ENCODE measurements around the gene ARL1. TPM values are rescaled to one million over a fixed set of nuclear protein-coding genes. Genes with fewer than 3 reads are reported as not detected.

The ARL1 gene
- polyA plus RNA-seq, 1 donor from 2014 or later, result 32.3 TPM

- Histone ChIP-seq H3F3A (ENCODE audit: insufficient read depth, low read length, poor library complexity, severe bottlenecking) (no peaks in the 10 kb centered on the region), H3K9me2 (ENCODE audit: insufficient read depth, low read length) (no peaks in the 10 kb centered on the region), H3K4me2 (ENCODE audit: low read length) (no peak overlapping the region), H4K20me1 (ENCODE audit: insufficient read depth) (no peaks in the 10 kb centered on the region), H3K4me3 (ENCODE audit: low read length) (no peak overlapping the region), H3K27me3 (ENCODE audit: insufficient read depth, low read depth, low read length) (no peaks in the 10 kb centered on the region), H3K9me3 (ENCODE audit: low read length) (no peaks in the 10 kb centered on the region), H3K79me2 (replicated peaks; ENCODE audit: insufficient read depth, low read length) (no peaks in the 10 kb centered on the region), H2AFZ (ENCODE audit: low read depth, low read length) (no peak overlapping the region), H3K36me3 (ENCODE audit: insufficient read depth, low read length) (no peaks in the 10 kb centered on the region), H3K9ac (ENCODE audit: low read length) (no peak overlapping the region), H3K27ac (ENCODE audit: low read length) (no peak overlapping the region)
- TF ChIP-seq POLR2AphosphoS5 (IDR thresholded peaks at IDR 0.05) (no peak), EZH2 (IDR thresholded peaks at IDR 0.05; ENCODE audit: borderline replicate concordance, insufficient read depth, low read length, poor library complexity, severe bottlenecking) (no peak), MXI1 (conservative IDR thresholded peaks at IDR 0.05; ENCODE audit: poor library complexity, severe bottlenecking) (no peak), SMC3 (conservative IDR thresholded peaks at IDR 0.05; ENCODE audit: poor library complexity) (no peak), TAF1 (IDR thresholded peaks at IDR 0.05; ENCODE audit: low read depth) (no peak), RAD21 (conservative IDR thresholded peaks at IDR 0.05) (no peak), EP300 (conservative IDR thresholded peaks at IDR 0.05; ENCODE audit: poor library complexity, severe bottlenecking) (no peak)
- TF ChIP-seq, protein P1, sequence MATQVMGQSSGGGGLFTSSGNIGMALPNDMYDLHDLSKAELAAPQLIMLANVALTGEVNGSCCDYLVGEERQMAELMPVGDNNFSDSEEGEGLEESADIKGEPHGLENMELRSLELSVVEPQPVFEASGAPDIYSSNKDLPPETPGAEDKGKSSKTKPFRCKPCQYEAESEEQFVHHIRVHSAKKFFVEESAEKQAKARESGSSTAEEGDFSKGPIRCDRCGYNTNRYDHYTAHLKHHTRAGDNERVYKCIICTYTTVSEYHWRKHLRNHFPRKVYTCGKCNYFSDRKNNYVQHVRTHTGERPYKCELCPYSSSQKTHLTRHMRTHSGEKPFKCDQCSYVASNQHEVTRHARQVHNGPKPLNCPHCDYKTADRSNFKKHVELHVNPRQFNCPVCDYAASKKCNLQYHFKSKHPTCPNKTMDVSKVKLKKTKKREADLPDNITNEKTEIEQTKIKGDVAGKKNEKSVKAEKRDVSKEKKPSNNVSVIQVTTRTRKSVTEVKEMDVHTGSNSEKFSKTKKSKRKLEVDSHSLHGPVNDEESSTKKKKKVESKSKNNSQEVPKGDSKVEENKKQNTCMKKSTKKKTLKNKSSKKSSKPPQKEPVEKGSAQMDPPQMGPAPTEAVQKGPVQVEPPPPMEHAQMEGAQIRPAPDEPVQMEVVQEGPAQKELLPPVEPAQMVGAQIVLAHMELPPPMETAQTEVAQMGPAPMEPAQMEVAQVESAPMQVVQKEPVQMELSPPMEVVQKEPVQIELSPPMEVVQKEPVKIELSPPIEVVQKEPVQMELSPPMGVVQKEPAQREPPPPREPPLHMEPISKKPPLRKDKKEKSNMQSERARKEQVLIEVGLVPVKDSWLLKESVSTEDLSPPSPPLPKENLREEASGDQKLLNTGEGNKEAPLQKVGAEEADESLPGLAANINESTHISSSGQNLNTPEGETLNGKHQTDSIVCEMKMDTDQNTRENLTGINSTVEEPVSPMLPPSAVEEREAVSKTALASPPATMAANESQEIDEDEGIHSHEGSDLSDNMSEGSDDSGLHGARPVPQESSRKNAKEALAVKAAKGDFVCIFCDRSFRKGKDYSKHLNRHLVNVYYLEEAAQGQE (IDR thresholded peaks at IDR 0.05; ENCODE audit: borderline replicate concordance), result no peak
- TF ChIP-seq, protein P2, sequence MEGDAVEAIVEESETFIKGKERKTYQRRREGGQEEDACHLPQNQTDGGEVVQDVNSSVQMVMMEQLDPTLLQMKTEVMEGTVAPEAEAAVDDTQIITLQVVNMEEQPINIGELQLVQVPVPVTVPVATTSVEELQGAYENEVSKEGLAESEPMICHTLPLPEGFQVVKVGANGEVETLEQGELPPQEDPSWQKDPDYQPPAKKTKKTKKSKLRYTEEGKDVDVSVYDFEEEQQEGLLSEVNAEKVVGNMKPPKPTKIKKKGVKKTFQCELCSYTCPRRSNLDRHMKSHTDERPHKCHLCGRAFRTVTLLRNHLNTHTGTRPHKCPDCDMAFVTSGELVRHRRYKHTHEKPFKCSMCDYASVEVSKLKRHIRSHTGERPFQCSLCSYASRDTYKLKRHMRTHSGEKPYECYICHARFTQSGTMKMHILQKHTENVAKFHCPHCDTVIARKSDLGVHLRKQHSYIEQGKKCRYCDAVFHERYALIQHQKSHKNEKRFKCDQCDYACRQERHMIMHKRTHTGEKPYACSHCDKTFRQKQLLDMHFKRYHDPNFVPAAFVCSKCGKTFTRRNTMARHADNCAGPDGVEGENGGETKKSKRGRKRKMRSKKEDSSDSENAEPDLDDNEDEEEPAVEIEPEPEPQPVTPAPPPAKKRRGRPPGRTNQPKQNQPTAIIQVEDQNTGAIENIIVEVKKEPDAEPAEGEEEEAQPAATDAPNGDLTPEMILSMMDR (IDR thresholded peaks at IDR 0.05; ENCODE audit: poor library complexity, severe bottlenecking), result no peak
These were observed 46.1 kb downstream of the ARL1 start for GRCh38 chr12:101361455-101361854.

GRCh38 chr12:101356794-101357193 lies 50.8 kb downstream of the ARL1 start:
- H4K20me1 ChIP-seq (ENCODE audit: insufficient read depth), result no peaks in the 10 kb centered on the region
- H3K9me2 ChIP-seq (ENCODE audit: insufficient read depth, low read length), result no peaks in the 10 kb centered on the region
- no peak overlapping the region for H3K27ac ChIP-seq (ENCODE audit: low read length)
- H3K9me3 ChIP-seq (ENCODE audit: low read length), result no peaks in the 10 kb centered on the region
- TF ChIP-seq EZH2 (IDR thresholded peaks at IDR 0.05; ENCODE audit: borderline replicate concordance, insufficient read depth, low read length, poor library complexity, severe bottlenecking), result no peak
- TF ChIP-seq, protein P2 (IDR thresholded peaks at IDR 0.05; ENCODE audit: poor library complexity, severe bottlenecking), result no peak
- TF ChIP-seq MXI1 (conservative IDR thresholded peaks at IDR 0.05; ENCODE audit: poor library complexity, severe bottlenecking), result no peak
- TF ChIP-seq EP300 (conservative IDR thresholded peaks at IDR 0.05; ENCODE audit: poor library complexity, severe bottlenecking), result no peak
- no peak for TF ChIP-seq POLR2AphosphoS5 (IDR thresholded peaks at IDR 0.05)
- no peak for TF ChIP-seq TAF1 (IDR thresholded peaks at IDR 0.05; ENCODE audit: low read depth)
- TF ChIP-seq, protein P1 (IDR thresholded peaks at IDR 0.05; ENCODE audit: borderline replicate concordance), result no peak
- TF ChIP-seq RAD21 (conservative IDR thresholded peaks at IDR 0.05), result no peak
- TF ChIP-seq SMC3 (conservative IDR thresholded peaks at IDR 0.05; ENCODE audit: poor library complexity), result no peak
- no peak overlapping the region for H3K4me2 ChIP-seq (ENCODE audit: low read length)
- no peak overlapping the region for H2AFZ ChIP-seq (ENCODE audit: low read depth, low read length)
- H3K27me3 ChIP-seq (ENCODE audit: insufficient read depth, low read depth, low read length), result no peaks in the 10 kb centered on the region
- H3F3A ChIP-seq (ENCODE audit: insufficient read depth, low read length, poor library complexity, severe bottlenecking), result no peaks in the 10 kb centered on the region
- H3K4me3 ChIP-seq (ENCODE audit: low read length), result no peak overlapping the region
- H3K9ac ChIP-seq (ENCODE audit: low read length), result no peak overlapping the region
- no peaks in the 10 kb centered on the region for H3K79me2 ChIP-seq (replicated peaks; ENCODE audit: insufficient read depth, low read length)
- H3K36me3 ChIP-seq (ENCODE audit: insufficient read depth, low read length), result no peaks in the 10 kb centered on the region

Measured in neural cell (in vitro differentiated cells).